ENCODE measurements around the gene DIS3L2. TPM values are rescaled to one million over a fixed set of nuclear protein-coding genes. Genes with fewer than 3 reads are reported as not detected.

Gene DIS3L2
- total and polyA plus RNA-seq, 2 of the 8 experiments (the other 6 are each of a cell fraction or from before 2014, with no cell fraction given): 11.5 to 21.6 TPM

DNA sequence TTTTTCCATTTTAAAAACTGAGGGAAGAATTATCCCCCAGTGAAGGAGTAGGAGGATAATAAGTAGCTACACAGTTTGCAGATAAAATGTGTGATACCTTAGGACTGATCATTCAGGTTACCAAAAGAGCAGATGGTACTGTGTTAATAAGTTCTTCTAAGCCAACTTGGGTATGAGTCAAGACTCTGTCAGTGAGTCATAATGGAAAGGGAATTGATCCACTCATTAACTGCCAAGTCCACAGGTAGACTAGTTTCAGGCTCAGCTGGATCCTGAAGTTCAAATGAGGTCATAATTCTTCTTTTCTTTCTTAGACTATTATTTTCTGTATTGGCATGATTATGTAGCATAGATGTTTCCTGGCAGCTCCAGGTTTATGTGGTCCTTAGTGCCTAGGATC lies 274.7 kb downstream of the DIS3L2 start:
- no peak for FAIRE-seq
- no peak overlapping the region for H3K14ac ChIP-seq (ENCODE audit: insufficient read length)

More for the DNA sequence above, 274.7 kb downstream of the DIS3L2 start:
- DNase-seq (ENCODE audit: low read depth in 1 of 2, low spot score in 2 of 2): no peak
- Histone ChIP-seq H3K79me2 (ENCODE audit: control insufficient read depth in 1 of 2, insufficient read depth in 2 of 2, low read length in 2 of 2) (no peaks in the 10 kb centered on the region), H3K56ac (replicated peaks; ENCODE audit: insufficient read length, low read depth, low read length) (no peak overlapping the region), H3K79me1 (ENCODE audit: low read depth, low read length) (no peaks in the 10 kb centered on the region), H3K4me2 (ENCODE audit: insufficient read depth in 1 of 2, low read depth in 2 of 2, low read length in 2 of 2) (no peak overlapping the region), H3K23me2 (ENCODE audit: low read depth, low read length) (no peaks in the 10 kb centered on the region), H2BK12ac (ENCODE audit: low read depth, low read length) (no peak overlapping the region), H3K9ac (replicated peaks in 1 of 4; ENCODE audit: extremely low read depth in 1 of 4, low read depth in 3 of 4, low read length in 3 of 4) (no peak overlapping the region), H3K4me1 (replicated peaks in 1 of 4; ENCODE audit: control insufficient read depth in 3 of 4, insufficient read depth in 4 of 4, low read length in 3 of 4) (peaks cover 3 to 9% (median 7%) of the 10 kb centered on the region in 4 experiments), H2BK120ac (replicated peaks; ENCODE audit: low read depth, low read length) (no peak overlapping the region), H3K36me3 (ENCODE audit: control insufficient read depth in 2 of 4, insufficient read depth in 4 of 4, low read length in 3 of 4) (no peaks in the 10 kb centered on the region), H2AFZ (ENCODE audit: low read length) (no peak overlapping the region), H4K8ac (ENCODE audit: extremely low read depth, insufficient read depth, low read length) (no peak overlapping the region), H3K23ac (ENCODE audit: insufficient read length) (no peak overlapping the region), H4K91ac (replicated peaks; ENCODE audit: insufficient read length, low read length) (no peak overlapping the region), H3K9me3 (ENCODE audit: insufficient read depth in 2 of 2, low read depth in 1 of 2, low read length in 1 of 2) (no peaks in the 10 kb centered on the region), H4K5ac (ENCODE audit: insufficient read length, low read depth, low read length) (no peak overlapping the region), H3K27ac (ENCODE audit: low read depth, low read length) (no peak overlapping the region), H2BK20ac (ENCODE audit: low read length) (no peak overlapping the region), H3K4me3 (ENCODE audit: extremely low read depth in 1 of 4, insufficient read depth in 2 of 4, low read depth in 3 of 4, low read length in 4 of 4) (no peak overlapping the region), H2AK5ac (ENCODE audit: low read depth, low read length) (no peak overlapping the region), H3K18ac (ENCODE audit: extremely low read depth, low read length) (no peak overlapping the region), H2BK5ac (ENCODE audit: low read depth, low read length) (no peak overlapping the region), H2BK15ac (ENCODE audit: low read length) (no peak overlapping the region), H4K20me1 (replicated peaks in 1 of 2; ENCODE audit: control insufficient read depth in 1 of 2, insufficient read depth in 2 of 2, low read length in 2 of 2) (no peaks in the 10 kb centered on the region), H3K4ac (replicated peaks; ENCODE audit: insufficient read length, low read depth, low read length) (no peak overlapping the region), H3K27me3 (replicated peaks in 1 of 4; ENCODE audit: control insufficient read depth in 3 of 4, extremely low read depth in 1 of 4, insufficient read depth in 3 of 4, low read length in 3 of 4) (no peaks in the 10 kb centered on the region)
- TF ChIP-seq BRCA1 (IDR thresholded peaks at IDR 0.05; ENCODE audit: low read depth, low read length) (no peak), RBBP5 (IDR thresholded peaks at IDR 0.05; ENCODE audit: borderline replicate concordance, low read depth, low read length) (no peak), SRF (IDR thresholded peaks at IDR 0.05; ENCODE audit: low read depth, low read length) (no peak), TCF12 (IDR thresholded peaks at IDR 0.05; ENCODE audit: low read depth, low read length) (no peak), CREB1 (IDR thresholded peaks at IDR 0.05) (no peak), JUN (IDR thresholded peaks at IDR 0.05; ENCODE audit: low read depth, low read length) (no peak), SIX5 (IDR thresholded peaks at IDR 0.05; ENCODE audit: low read depth, low read length) (no peak), HDAC6 (IDR thresholded peaks at IDR 0.05; ENCODE audit: low read depth, low read length) (no peak)
- TF ChIP-seq, protein P1, sequence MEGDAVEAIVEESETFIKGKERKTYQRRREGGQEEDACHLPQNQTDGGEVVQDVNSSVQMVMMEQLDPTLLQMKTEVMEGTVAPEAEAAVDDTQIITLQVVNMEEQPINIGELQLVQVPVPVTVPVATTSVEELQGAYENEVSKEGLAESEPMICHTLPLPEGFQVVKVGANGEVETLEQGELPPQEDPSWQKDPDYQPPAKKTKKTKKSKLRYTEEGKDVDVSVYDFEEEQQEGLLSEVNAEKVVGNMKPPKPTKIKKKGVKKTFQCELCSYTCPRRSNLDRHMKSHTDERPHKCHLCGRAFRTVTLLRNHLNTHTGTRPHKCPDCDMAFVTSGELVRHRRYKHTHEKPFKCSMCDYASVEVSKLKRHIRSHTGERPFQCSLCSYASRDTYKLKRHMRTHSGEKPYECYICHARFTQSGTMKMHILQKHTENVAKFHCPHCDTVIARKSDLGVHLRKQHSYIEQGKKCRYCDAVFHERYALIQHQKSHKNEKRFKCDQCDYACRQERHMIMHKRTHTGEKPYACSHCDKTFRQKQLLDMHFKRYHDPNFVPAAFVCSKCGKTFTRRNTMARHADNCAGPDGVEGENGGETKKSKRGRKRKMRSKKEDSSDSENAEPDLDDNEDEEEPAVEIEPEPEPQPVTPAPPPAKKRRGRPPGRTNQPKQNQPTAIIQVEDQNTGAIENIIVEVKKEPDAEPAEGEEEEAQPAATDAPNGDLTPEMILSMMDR (IDR thresholded peaks at IDR 0.05; ENCODE audit: control extremely low read depth in 1 of 3, insufficient read depth in 1 of 3, low read depth in 1 of 3, low read length in 3 of 3): no peak
- TF ChIP-seq, protein P2, sequence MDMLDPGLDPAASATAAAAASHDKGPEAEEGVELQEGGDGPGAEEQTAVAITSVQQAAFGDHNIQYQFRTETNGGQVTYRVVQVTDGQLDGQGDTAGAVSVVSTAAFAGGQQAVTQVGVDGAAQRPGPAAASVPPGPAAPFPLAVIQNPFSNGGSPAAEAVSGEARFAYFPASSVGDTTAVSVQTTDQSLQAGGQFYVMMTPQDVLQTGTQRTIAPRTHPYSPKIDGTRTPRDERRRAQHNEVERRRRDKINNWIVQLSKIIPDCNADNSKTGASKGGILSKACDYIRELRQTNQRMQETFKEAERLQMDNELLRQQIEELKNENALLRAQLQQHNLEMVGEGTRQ (IDR thresholded peaks at IDR 0.05; ENCODE audit: low read length): no peak
- ChIA-PET CTCF (ENCODE audit: partially characterized antibody) (interaction anchor here (0.6 to 2.0 kb wide), 7 partner anchors 10 to 327 kb away, joined by 3 to 8 read pairs (median 4); no protein-coding TSS in a partner anchor), POLR2A (ENCODE audit: partially characterized antibody) (no interaction called here)

Measured in H1 (cell line).